ENCODE data around the gene GPD2. TPM values are rescaled to one million over a fixed set of nuclear protein-coding genes. Genes with fewer than 3 reads are reported as not detected.
"Not testable (repeated sequence)": the region's sequence is repeated elsewhere in the genome, so short reads cannot be mapped to it uniquely, and the experiment has no call there.

Gene GPD2
- total and polyA plus RNA-seq, 5 donors = 6.0 to 22.3 (median 16.0) TPM

- intact Hi-C loops (cut with DNase I) = no loop called here
- Histone ChIP-seq H3K27me3 (ENCODE audit: control insufficient read depth, insufficient read depth) (no peaks in the 10 kb centered on the region), H3K9me3 (ENCODE audit: control insufficient read depth, low read length) (no peaks in the 10 kb centered on the region), H3K4me1 (ENCODE audit: control insufficient read depth, insufficient read depth, low read length) (no peaks in the 10 kb centered on the region), H3K4me3 (ENCODE audit: low read length) (no peak overlapping the region), H3K27ac (ENCODE audit: low read length) (no peak overlapping the region)
- no peak for DNase-seq
- ATAC-seq = no peak
- WGBS = 48% methylated on average over 2 of the region's 2 CpGs
These were observed 154.0 kb downstream of the GPD2 start for GRCh38 chr2:156590085-156590739.

GRCh38 chr2:156592809-156593593 is 156.8 kb downstream of the GPD2 start:
- 80% methylated on average over 8 of the region's 8 CpGs for WGBS
- ATAC-seq = no peak
- Histone ChIP-seq H3K27me3 (ENCODE audit: control insufficient read depth, insufficient read depth) (no peaks in the 10 kb centered on the region), H3K9me3 (ENCODE audit: control insufficient read depth, low read length) (no peaks in the 10 kb centered on the region), H3K27ac (ENCODE audit: low read length) (no peak overlapping the region), H3K4me3 (ENCODE audit: low read length) (no peak overlapping the region), H3K4me1 (ENCODE audit: control insufficient read depth, insufficient read depth, low read length) (no peaks in the 10 kb centered on the region)
- intact Hi-C loops (cut with DNase I) = no loop called here
- no peak for DNase-seq

- no peaks in the 10 kb centered on the region for H3K4me1 ChIP-seq (ENCODE audit: control insufficient read depth, insufficient read depth, low read length)
- H3K27me3 ChIP-seq (ENCODE audit: control insufficient read depth, insufficient read depth) = no peaks in the 10 kb centered on the region
- no peak overlapping the region for H3K27ac ChIP-seq (ENCODE audit: low read length)
- H3K4me3 ChIP-seq (ENCODE audit: low read length) = no peak overlapping the region
- intact Hi-C loops (cut with DNase I) = no loop called here
- WGBS = 66% methylated on average over 2 of the region's 2 CpGs
- no peak for ATAC-seq
- no peak for DNase-seq
- H3K9me3 ChIP-seq (ENCODE audit: control insufficient read depth, low read length) = no peaks in the 10 kb centered on the region
These were observed 157.4 kb downstream of the GPD2 start for GRCh38 chr2:156593594-156593921.

- WGBS = 35% methylated on average over 1 of the region's 1 CpG
- intact Hi-C loops (cut with DNase I) = no loop called here
- no peak for ATAC-seq
These were observed 162.4 kb downstream of the GPD2 start for GRCh38 chr2:156598563-156598962.

GRCh38 chr2:156600196-156600595 is 164.0 kb downstream of the GPD2 start:
- WGBS = 82% methylated on average over 3 of the region's 3 CpGs
- H3K4me1 ChIP-seq (ENCODE audit: control insufficient read depth, insufficient read depth, low read length) = no peaks in the 10 kb centered on the region
- no peaks in the 10 kb centered on the region for H3K27me3 ChIP-seq (ENCODE audit: control insufficient read depth, insufficient read depth)
- intact Hi-C loops (cut with DNase I) = no loop called here
- no peaks in the 10 kb centered on the region for H3K9me3 ChIP-seq (ENCODE audit: control insufficient read depth, low read length)
- DNase-seq = no peak
- ATAC-seq = no peak
- H3K4me3 ChIP-seq (ENCODE audit: low read length) = no peak overlapping the region
- H3K27ac ChIP-seq (ENCODE audit: low read length) = no peak overlapping the region

More at GRCh38 chr2:156598563-156598962, 162.4 kb downstream of the GPD2 start:
- H3K4me1 ChIP-seq (ENCODE audit: control insufficient read depth, insufficient read depth, low read length) = no peaks in the 10 kb centered on the region
- no peaks in the 10 kb centered on the region for H3K27me3 ChIP-seq (ENCODE audit: control insufficient read depth, insufficient read depth)
- DNase-seq = no peak
- H3K4me3 ChIP-seq (ENCODE audit: low read length) = no peak overlapping the region
- no peaks in the 10 kb centered on the region for H3K9me3 ChIP-seq (ENCODE audit: control insufficient read depth, low read length)
- no peak overlapping the region for H3K27ac ChIP-seq (ENCODE audit: low read length)

GRCh38 chr2:156601855-156602551 is 165.8 kb downstream of the GPD2 start:
- no peak overlapping the region for H3K27ac ChIP-seq (ENCODE audit: low read length)
- 83% methylated on average over 6 of the region's 6 CpGs for WGBS

GRCh38 chr2:156602552-156602933 is 166.4 kb downstream of the GPD2 start:
- ATAC-seq (no peak), DNase-seq (no peak)
- Histone ChIP-seq H3K9me3 (ENCODE audit: control insufficient read depth, low read length) (no peaks in the 10 kb centered on the region), H3K4me1 (ENCODE audit: control insufficient read depth, insufficient read depth, low read length) (no peaks in the 10 kb centered on the region), H3K27ac (ENCODE audit: low read length) (no peak overlapping the region), H3K27me3 (ENCODE audit: control insufficient read depth, insufficient read depth) (no peaks in the 10 kb centered on the region), H3K4me3 (ENCODE audit: low read length) (no peak overlapping the region)
- intact Hi-C loops (cut with DNase I) = no loop called here

More at GRCh38 chr2:156601855-156602551, 165.8 kb downstream of the GPD2 start:
- DNase-seq = no peak
- intact Hi-C loops (cut with DNase I) = no loop called here
- Histone ChIP-seq H3K4me3 (ENCODE audit: low read length) (no peak overlapping the region), H3K27me3 (ENCODE audit: control insufficient read depth, insufficient read depth) (no peaks in the 10 kb centered on the region), H3K9me3 (ENCODE audit: control insufficient read depth, low read length) (no peaks in the 10 kb centered on the region), H3K4me1 (ENCODE audit: control insufficient read depth, insufficient read depth, low read length) (no peaks in the 10 kb centered on the region)
- ATAC-seq = no peak

GRCh38 chr2:156615836-156616322 is 179.7 kb downstream of the GPD2 start:
- intact Hi-C loops (cut with DNase I) = no loop called here
- 45% methylated on average over 2 of the region's 2 CpGs for WGBS
- no peak for ATAC-seq
- Histone ChIP-seq H3K4me3 (ENCODE audit: low read length) (no peak overlapping the region), H3K9me3 (ENCODE audit: control insufficient read depth, low read length) (no peaks in the 10 kb centered on the region), H3K27me3 (ENCODE audit: control insufficient read depth, insufficient read depth) (no peaks in the 10 kb centered on the region), H3K27ac (ENCODE audit: low read length) (no peak overlapping the region), H3K4me1 (ENCODE audit: control insufficient read depth, insufficient read depth, low read length) (no peaks in the 10 kb centered on the region)
- DNase-seq = no peak

GRCh38 chr2:156618071-156618470 is 181.9 kb downstream of the GPD2 start:
- H3K9me3 ChIP-seq (ENCODE audit: control insufficient read depth, low read length); H3K27me3 ChIP-seq (ENCODE audit: control insufficient read depth, insufficient read depth); H3K4me3 ChIP-seq (ENCODE audit: low read length); intact Hi-C loops (cut with DNase I); ATAC-seq; H3K27ac ChIP-seq (ENCODE audit: low read length); H3K4me1 ChIP-seq (ENCODE audit: control insufficient read depth, insufficient read depth, low read length): not testable (repeated sequence)
- 97% methylated on average over 33 of the region's 33 CpGs for WGBS
- peak in 1 of 3 donors; percentile 36 for DNase-seq

GRCh38 chr2:156619021-156619539 is 182.9 kb downstream of the GPD2 start:
- Histone ChIP-seq H3K4me1 (ENCODE audit: control insufficient read depth, insufficient read depth, low read length) (no peaks in the 10 kb centered on the region), H3K9me3 (ENCODE audit: control insufficient read depth, low read length) (no peaks in the 10 kb centered on the region), H3K27ac (ENCODE audit: low read length) (no peak overlapping the region), H3K27me3 (ENCODE audit: control insufficient read depth, insufficient read depth) (no peaks in the 10 kb centered on the region), H3K4me3 (ENCODE audit: low read length) (no peak overlapping the region)
- ATAC-seq (peak in 1 of 2 donors; percentile 68), DNase-seq (peak in 1 of 3 donors; percentile 29)
- intact Hi-C loops (cut with DNase I) = no loop called here
- WGBS = 69% methylated on average over 2 of the region's 2 CpGs

GRCh38 chr2:156622491-156622890 is 186.3 kb downstream of the GPD2 start:
- no peak overlapping the region for H3K27ac ChIP-seq (ENCODE audit: low read length)
- no peaks in the 10 kb centered on the region for H3K9me3 ChIP-seq (ENCODE audit: control insufficient read depth, low read length)
- intact Hi-C loops (cut with DNase I) = no loop called here
- ATAC-seq (no peak), DNase-seq (no peak)
- no peaks in the 10 kb centered on the region for H3K27me3 ChIP-seq (ENCODE audit: control insufficient read depth, insufficient read depth)
- H3K4me1 ChIP-seq (ENCODE audit: control insufficient read depth, insufficient read depth, low read length) = no peaks in the 10 kb centered on the region
- WGBS = 85% methylated on average over 1 of the region's 1 CpG
- H3K4me3 ChIP-seq (ENCODE audit: low read length) = no peak overlapping the region

Data from right cardiac atrium (tissue), 5 donors.